Adrenal gland (tissue), 12 donors: Measurements from ENCODE around the gene TIMP2. TPM values are rescaled to one million over a fixed set of nuclear protein-coding genes. Genes with fewer than 3 reads are reported as not detected.

Experiments
- DNase-seq, 7 donors: peaks; one replicate each; pipeline ENCODE4 v3.0.0-alpha.2; 2019 to 2020
- H3K27ac ChIP-seq, 5 donors: fragments of 200-600 bp; sonication (generic) in 4 of 5; 1 replicate in 3 of 5; 2 replicates in 2 of 5; pipeline versions ENCODE4 v1.5.1 to v1.8.0; 2016 to 2020; ENCODE audit warnings: mild to moderate bottlenecking in 1 of 5
- H3K27me3 ChIP-seq: fragments of 200-600 bp; 2 replicates; pipeline ENCODE4 v1.8.0; 2021
- H3K36me3 ChIP-seq, 2 donors: fragments of 200-600 bp; replicated peaks in 1 of 2; 1 replicate in 1 of 2; 2 replicates in 1 of 2; pipeline versions ENCODE4 v1.5.1 to v1.8.0; 2018 to 2022
- H3K4me1 ChIP-seq, 2 donors: fragments of 200-600 bp; replicated peaks in 1 of 2; 1 replicate in 1 of 2; 2 replicates in 1 of 2; pipeline versions ENCODE4 v1.5.1 to v1.8.0; 2018 to 2021
- H3K4me3 ChIP-seq, 4 donors: fragments of 200-600 bp; sonication (generic) in 3 of 4; one replicate each; pipeline ENCODE4 v1.5.1; 2016 to 2018
- H3K9me3 ChIP-seq, 3 donors: fragments of 200-600 bp; sonication (generic) in 1 of 3; replicated peaks in 1 of 3; 1 replicate in 2 of 3; 2 replicates in 1 of 3; pipeline versions ENCODE4 v1.5.1 to v1.8.0; 2016 to 2021
- POLR2A ChIP-seq, 2 donors: fragments of 450-650 bp; IDR thresholded peaks; one replicate each; pipeline ENCODE4 v1.6.1; 2017; ENCODE audit warnings: antibody characterized with exemption in 2 of 2, mild to moderate bottlenecking in 2 of 2, moderate library complexity in 1 of 2
- WGBS, 4 donors: extraction: QIAGEN DNeasy Blood & Tissue Kit in 2 of 4; methylation state at CpG; one replicate each; pipeline versions ENCODE4 v1.1.5 to v1.1.7; 2013 to 2017; 5-methylcytosine and 5-hydroxymethylcytosine counted together
- intact Hi-C, 2 donors: fragments of 100-400 bp; cut with DNase I; formaldehyde crosslinking; loops; one replicate each; pipeline versions ENCODE4 v1.14.1 to v1.15.0; 2022 to 2023
- polyA plus RNA-seq, 3 donors: library from polyadenylated mRNA; stranded (reverse); fragments of 200-250 nt in 2 of 3; fragments of 350-450 nt in 1 of 3; fragmentation: Illumina TruSeq in 1 of 3; extraction: RNeasy Lipid Tissue Mini Kit (QIAGEN cat#74804) in 1 of 3; gene quantifications; one replicate each; pipeline ENCODE4 v1.2.3, GENCODE V29; 2013 to 2014
- total RNA-seq, 9 donors: library from RNA; depleted of rRNA in 4 of 9; stranded (reverse); fragments of >200 nt in 4 of 9; fragments of 120-200 nt in 1 of 9; fragmentation: NEBNext Ultra II Directional in 1 of 9; extraction: Animal tissue kit (Norgen Biotek cat#: 25700) in 1 of 9; gene quantifications; one replicate each; pipeline versions ENCODE4 v1.1.0 to v1.2.4, GENCODE V29; 2013 to 2023
- TF ChIP-seq, protein P1 (sequence below), 6 experiments: fragments of 450-650 bp in 4 of 6; fragments of 200-600 bp in 2 of 6; sonication (generic) in 1 of 6; IDR thresholded peaks; 1 replicate in 5 of 6; 2 replicates in 1 of 6; pipeline versions ENCODE4 v1.5.1 to v1.8.0; 2016 to 2021; ENCODE audit warnings: antibody characterized with exemption in 6 of 6, mild to moderate bottlenecking in 2 of 6, moderate library complexity in 1 of 6
- donor health status: healthy with polysubstance abuse.
- donor health status: Bipolar disorder and iron deficiency.
- donor health status: DM: yes; HTN: yes; CAD: no.
- donor health status: DM: no; HTN: no; CAD: no.
- donor health status: DM: no; HTN: no; CAD: no.
- donor health status: DM: yes; HTN: yes; CAD: no.

TIMP2 gene
- total and polyA plus RNA-seq, 12 donors: 20.2 to 275 (median 176) TPM

DNA sequence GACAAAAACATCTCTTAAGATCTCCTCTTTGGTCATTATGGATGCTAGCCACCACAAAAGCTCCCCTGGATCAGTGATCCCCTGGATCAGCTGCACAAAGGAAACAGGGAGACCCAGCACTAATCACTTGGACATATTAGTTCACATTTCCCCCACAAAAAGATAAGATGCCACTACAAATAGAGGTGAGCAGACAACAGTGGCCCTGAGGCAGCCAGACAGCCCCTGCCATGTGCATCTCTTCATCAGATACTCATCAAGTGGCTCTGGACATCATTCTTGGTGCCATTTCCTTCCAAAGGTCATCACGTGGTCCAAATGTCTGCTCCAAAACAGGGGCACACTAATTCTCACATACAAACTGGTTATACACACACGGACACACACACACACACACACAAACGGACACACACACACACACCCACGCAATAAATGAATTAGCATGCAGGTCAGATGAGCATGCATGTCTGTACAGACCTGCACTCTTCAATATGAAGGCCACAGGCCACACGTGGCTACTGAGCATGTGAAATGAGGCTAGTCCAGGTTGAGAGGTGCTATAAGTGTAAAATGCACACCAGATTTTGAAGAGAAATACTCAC is 88.7 kb downstream of the TIMP2 start:
- Histone ChIP-seq H3K4me1 (peaks cover 10 to 15% of the 10 kb centered on the region in 2 donors), H3K27ac (no peak overlapping the region), H3K27me3 (no peaks in the 10 kb centered on the region), H3K4me3 (no peak overlapping the region), H3K9me3 (no peaks in the 10 kb centered on the region), H3K36me3 (peaks cover 0 to 66% of the 10 kb centered on the region in 2 donors)
- DNase-seq: no peak
- intact Hi-C loops: no loop called here
- TF ChIP-seq POLR2A (IDR thresholded peaks at IDR 0.05): no peak
- TF ChIP-seq, protein P1, sequence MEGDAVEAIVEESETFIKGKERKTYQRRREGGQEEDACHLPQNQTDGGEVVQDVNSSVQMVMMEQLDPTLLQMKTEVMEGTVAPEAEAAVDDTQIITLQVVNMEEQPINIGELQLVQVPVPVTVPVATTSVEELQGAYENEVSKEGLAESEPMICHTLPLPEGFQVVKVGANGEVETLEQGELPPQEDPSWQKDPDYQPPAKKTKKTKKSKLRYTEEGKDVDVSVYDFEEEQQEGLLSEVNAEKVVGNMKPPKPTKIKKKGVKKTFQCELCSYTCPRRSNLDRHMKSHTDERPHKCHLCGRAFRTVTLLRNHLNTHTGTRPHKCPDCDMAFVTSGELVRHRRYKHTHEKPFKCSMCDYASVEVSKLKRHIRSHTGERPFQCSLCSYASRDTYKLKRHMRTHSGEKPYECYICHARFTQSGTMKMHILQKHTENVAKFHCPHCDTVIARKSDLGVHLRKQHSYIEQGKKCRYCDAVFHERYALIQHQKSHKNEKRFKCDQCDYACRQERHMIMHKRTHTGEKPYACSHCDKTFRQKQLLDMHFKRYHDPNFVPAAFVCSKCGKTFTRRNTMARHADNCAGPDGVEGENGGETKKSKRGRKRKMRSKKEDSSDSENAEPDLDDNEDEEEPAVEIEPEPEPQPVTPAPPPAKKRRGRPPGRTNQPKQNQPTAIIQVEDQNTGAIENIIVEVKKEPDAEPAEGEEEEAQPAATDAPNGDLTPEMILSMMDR (IDR thresholded peaks at IDR 0.05): no peak
- WGBS, 4 donors: 51 to 69% (median 67%) methylated on average over 5 of the region's 5 CpGs

DNA sequence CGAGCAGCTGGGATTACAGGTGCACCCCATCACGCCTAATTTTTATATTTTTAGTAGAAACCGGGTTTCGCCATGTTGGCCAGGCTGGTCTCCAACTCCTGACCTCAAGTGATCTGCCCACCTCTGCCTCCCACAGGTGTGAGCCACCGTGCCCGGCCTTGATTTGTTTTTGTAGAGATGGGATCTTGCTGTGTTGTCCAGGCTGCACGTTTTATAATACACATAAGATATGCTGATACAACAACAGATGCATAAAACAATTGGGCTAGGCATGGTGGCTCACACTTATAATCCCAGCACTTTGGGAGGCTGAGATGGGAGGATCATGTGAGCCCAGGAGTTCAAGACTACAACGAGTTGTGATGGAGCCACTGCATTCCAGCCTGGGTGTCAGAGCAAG is 90.6 kb downstream of the TIMP2 start:
- peaks cover 0 to 85% of the 10 kb centered on the region in 2 donors for H3K36me3 ChIP-seq
- TF ChIP-seq POLR2A (IDR thresholded peaks at IDR 0.05): no peak
- H3K4me1 ChIP-seq: peaks cover 8 to 13% of the 10 kb centered on the region in 2 donors
- no peak overlapping the region for H3K4me3 ChIP-seq
- no peaks in the 10 kb centered on the region for H3K9me3 ChIP-seq
- no peak overlapping the region for H3K27ac ChIP-seq
- intact Hi-C loops: no loop called here
- no peaks in the 10 kb centered on the region for H3K27me3 ChIP-seq
- DNase-seq: no peak
- WGBS, 4 donors: 85 to 94% (median 92%) methylated on average over 8 of the region's 8 CpGs

DNA sequence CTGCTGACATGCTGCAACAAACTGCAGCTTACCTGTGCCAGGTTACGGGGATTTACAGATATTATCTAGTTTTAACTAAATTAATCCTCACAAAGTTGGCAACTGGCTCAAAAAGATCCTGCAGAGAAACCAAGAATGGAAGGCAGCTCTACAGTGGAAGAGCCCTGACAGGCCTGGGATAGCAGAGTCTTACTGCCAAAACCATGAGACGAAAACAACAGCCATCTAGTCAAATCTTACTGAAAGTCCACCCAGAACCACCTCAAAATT is 92.7 kb downstream of the TIMP2 start:
- 83 to 91% (median 89%) methylated on average over 2 of the region's 2 CpGs for WGBS, 4 donors

DNA sequence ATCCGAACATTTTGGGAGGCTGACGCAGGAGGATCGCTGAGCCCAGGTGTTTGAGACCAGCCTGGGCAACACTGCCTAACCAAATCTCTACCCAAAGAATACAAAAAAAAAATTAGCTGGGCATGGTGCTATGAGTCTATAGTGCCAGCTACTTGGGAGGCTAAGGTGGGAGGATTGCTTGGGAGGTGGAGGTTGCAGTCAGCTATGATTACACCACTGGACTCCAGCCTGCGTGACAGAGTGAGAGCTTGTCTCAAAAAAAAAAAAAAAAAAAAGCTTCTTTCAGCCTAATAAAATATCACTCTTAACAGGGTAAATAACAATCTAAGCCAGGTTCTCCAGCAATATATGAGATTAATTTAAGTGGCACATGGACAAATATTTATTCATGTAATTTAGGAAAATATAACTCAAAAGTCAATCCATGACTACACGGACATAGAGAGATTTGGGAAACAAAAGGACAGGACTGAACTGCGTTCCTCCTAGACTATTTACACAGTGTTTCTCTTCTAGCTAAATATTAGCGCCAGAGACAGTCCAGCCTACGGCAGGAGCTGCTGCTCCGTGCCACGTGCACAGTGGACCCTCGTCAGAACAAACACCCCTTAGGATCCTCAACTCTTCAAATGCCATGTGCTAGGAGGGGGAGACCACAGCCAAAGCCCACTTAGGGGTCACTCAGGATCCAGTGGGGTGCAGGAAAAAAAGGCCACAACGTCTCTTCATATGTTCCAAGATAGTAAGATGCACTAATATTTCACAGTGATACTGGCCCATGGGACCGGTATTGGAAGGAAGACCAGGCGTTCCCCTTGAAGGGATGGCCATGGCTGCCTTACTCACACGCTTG is 93.3 kb downstream of the TIMP2 start:
- H3K27me3 ChIP-seq: no peaks in the 10 kb centered on the region
- intact Hi-C loops: no loop called here
- no peak overlapping the region for H3K27ac ChIP-seq
- no peaks in the 10 kb centered on the region for H3K4me1 ChIP-seq
- H3K36me3 ChIP-seq: peaks cover 0 to 95% of the 10 kb centered on the region in 2 donors
- 87 to 93% (median 91%) methylated on average over 15 of the region's 15 CpGs for WGBS, 4 donors
- DNase-seq: no peak
- H3K9me3 ChIP-seq: no peaks in the 10 kb centered on the region
- TF ChIP-seq, protein P1 (IDR thresholded peaks at IDR 0.05): no peak
- TF ChIP-seq POLR2A (IDR thresholded peaks at IDR 0.05): no peak
- H3K4me3 ChIP-seq: no peak overlapping the region

More for the DNA sequence above, 92.7 kb downstream of the TIMP2 start:
- no peak for DNase-seq
- intact Hi-C loops: no loop called here
- peaks cover 0 to 95% of the 10 kb centered on the region in 2 donors for H3K36me3 ChIP-seq
- no peaks in the 10 kb centered on the region for H3K9me3 ChIP-seq
- no peaks in the 10 kb centered on the region for H3K4me1 ChIP-seq
- H3K4me3 ChIP-seq: no peak overlapping the region
- TF ChIP-seq, protein P1 (IDR thresholded peaks at IDR 0.05): no peak
- TF ChIP-seq POLR2A (IDR thresholded peaks at IDR 0.05): no peak
- no peaks in the 10 kb centered on the region for H3K27me3 ChIP-seq
- no peak overlapping the region for H3K27ac ChIP-seq
